Tibial nerve (tissue), 4 donors: ENCODE results near the gene CYTH3.

Experiments
- CTCF ChIP-seq, 5 experiments: fragments of 200-600 bp in 3 of 5; fragments of 450-650 bp in 2 of 5; sonication (generic) in 3 of 5; IDR thresholded peaks; one replicate each; pipeline ENCODE4 v1.5.1; 2016 to 2019; ENCODE audit warnings: antibody characterized with exemption in 5 of 5, mild to moderate bottlenecking in 3 of 5, moderate library complexity in 2 of 5
- EP300 ChIP-seq, 2 donors: sonication (generic); formaldehyde crosslinking; IDR thresholded peaks; one replicate each; pipeline ENCODE4 v1.6.1; 2017; ENCODE audit warnings: antibody characterized with exemption in 2 of 2, mild to moderate bottlenecking in 1 of 2
- POLR2A ChIP-seq, 2 donors: fragments of 450-650 bp; IDR thresholded peaks; one replicate each; pipeline ENCODE4 v1.6.1; 2017; ENCODE audit warnings: antibody characterized with exemption in 2 of 2, mild to moderate bottlenecking in 2 of 2, moderate library complexity in 2 of 2

- TF ChIP-seq CTCF (IDR thresholded peaks at IDR 0.05) (no peak), EP300 (IDR thresholded peaks at IDR 0.05) (no peak), POLR2A (IDR thresholded peaks at IDR 0.05) (no peak)
Observed at GRCh38 chr7:6257675-6258074, 14.7 kb downstream of the CYTH3 start.
